Transverse colon (tissue), 4 donors: ENCODE data around the gene KCNAB2. TPM values are rescaled to one million over a fixed set of nuclear protein-coding genes. Genes with fewer than 3 reads are reported as not detected.

Experiments
- DNase-seq: peaks from one replicate; pipeline ENCODE4 v3.0.0-alpha.2; 2019
- H3K27ac ChIP-seq, 4 donors: fragments of 200-600 bp; sonication (generic); 2 replicates each; pipeline ENCODE4 v1.5.1; 2016 to 2018; ENCODE audit warnings: inconsistent platforms in 4 of 4
- H3K27me3 ChIP-seq: fragments of 200-600 bp; sonication (generic); 2 replicates; pipeline ENCODE4 v1.5.1; 2017; ENCODE audit warnings: inconsistent platforms
- H3K36me3 ChIP-seq, 4 donors: fragments of 200-600 bp; sonication (generic); 2 replicates each; pipeline ENCODE4 v1.5.1; 2017 to 2019; ENCODE audit warnings: inconsistent platforms in 4 of 4
- H3K4me1 ChIP-seq, 4 donors: fragments of 200-600 bp; sonication (generic); 2 replicates each; pipeline ENCODE4 v1.5.1; 2017 to 2020; ENCODE audit warnings: inconsistent platforms in 4 of 4
- H3K4me3 ChIP-seq, 4 donors: fragments of 200-600 bp; sonication (generic); 1 replicate in 1 of 4; 2 replicates in 3 of 4; pipeline versions ENCODE4 v1.5.1 to v1.6.1; 2017 to 2019; ENCODE audit warnings: inconsistent platforms in 4 of 4
- H3K9me3 ChIP-seq, 2 donors: fragments of 200-600 bp; sonication (generic); 2 replicates each; pipeline ENCODE4 v1.5.1; 2017 to 2019; ENCODE audit warnings: inconsistent platforms in 2 of 2
- EP300 ChIP-seq: sonication (generic); formaldehyde crosslinking; IDR thresholded peaks from one replicate; pipeline ENCODE4 v1.6.1; 2017; ENCODE audit warnings: antibody characterized with exemption, low read depth
- POLR2A ChIP-seq: fragments of 450-650 bp; IDR thresholded peaks from one replicate; pipeline ENCODE4 v1.6.1; 2016; ENCODE audit warnings: antibody characterized with exemption, mild to moderate bottlenecking, moderate library complexity
- POLR2AphosphoS5 ChIP-seq, 3 donors: sonication (generic); formaldehyde crosslinking; IDR thresholded peaks; one replicate each; pipeline ENCODE4 v1.6.1; 2016; ENCODE audit warnings: antibody characterized with exemption in 3 of 3
- WGBS, 2 donors: methylation state at CpG; one replicate each; pipeline ENCODE4 v1.1.5; 2018; ENCODE audit warnings: low coverage in 1 of 2; 5-methylcytosine and 5-hydroxymethylcytosine counted together
- in situ Hi-C, 4 donors: fragments of 200-750 bp; cut with MboI; loops; one replicate each; pipeline versions ENCODE4 v1.15.0 to v1.15.1; 2017; ENCODE audit warnings: low sequenced_read_pairs in 3 of 4, low pct_ligation_motif_present in 1 of 4, low pct_unique_long_range_greater_than_20kb in 1 of 4
- intact Hi-C: fragments of 100-400 bp; cut with DNase I; formaldehyde crosslinking; loops from one replicate; pipeline ENCODE4 v1.15.1; 2023; ENCODE audit warnings: low total_unique reads
- total RNA-seq, 4 donors: library from RNA; depleted of rRNA; stranded (reverse); fragments of >200 nt; gene quantifications; one replicate each; pipeline ENCODE4 v1.1.0, GENCODE V29; 2016
- TF ChIP-seq, protein P1 (sequence below), 5 experiments: fragments of 200-600 bp in 3 of 5; fragments of 450-650 bp in 2 of 5; sonication (generic) in 3 of 5; IDR thresholded peaks; 1 replicate in 2 of 5; 2 replicates in 3 of 5; pipeline ENCODE4 v1.5.1; 2016 to 2017; ENCODE audit warnings: antibody characterized with exemption in 5 of 5, inconsistent platforms in 3 of 5, mild to moderate bottlenecking in 2 of 5, moderate library complexity in 1 of 5

Gene KCNAB2
- total RNA-seq, 4 donors from 2014 or later = 1.00 to 25.4 (median 7.9) TPM

DNA sequence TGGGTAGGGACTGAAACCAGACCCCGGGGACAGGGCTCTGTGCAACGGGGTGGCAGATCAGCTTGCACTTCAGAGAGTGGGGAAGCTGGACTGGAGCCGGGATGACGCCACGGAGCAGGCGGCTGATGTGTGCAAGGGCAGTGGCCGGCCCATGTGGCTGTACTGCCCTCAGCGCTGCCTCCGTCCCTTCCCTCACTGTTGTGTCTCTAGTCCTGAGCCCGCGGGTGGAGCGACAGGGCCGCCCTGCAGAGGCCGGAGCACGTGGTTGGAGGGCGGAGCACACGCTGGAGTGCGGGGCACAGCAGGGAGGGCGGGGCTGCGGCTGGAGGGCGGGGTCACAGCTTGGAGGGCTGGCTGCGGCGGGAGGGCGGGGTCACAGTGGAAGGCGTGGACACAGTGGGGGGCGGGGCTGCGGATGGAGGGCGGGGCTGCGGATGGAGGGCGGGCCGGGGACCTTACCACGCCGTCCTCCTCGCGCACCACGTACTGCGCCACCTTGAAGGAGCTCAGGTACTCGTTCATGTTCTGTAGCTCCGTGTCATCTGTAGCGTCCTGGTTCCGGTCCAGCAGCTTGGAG is 82.0 kb downstream of the KCNAB2 start:
- in situ Hi-C loops = no loop called here
- TF ChIP-seq, protein P1, sequence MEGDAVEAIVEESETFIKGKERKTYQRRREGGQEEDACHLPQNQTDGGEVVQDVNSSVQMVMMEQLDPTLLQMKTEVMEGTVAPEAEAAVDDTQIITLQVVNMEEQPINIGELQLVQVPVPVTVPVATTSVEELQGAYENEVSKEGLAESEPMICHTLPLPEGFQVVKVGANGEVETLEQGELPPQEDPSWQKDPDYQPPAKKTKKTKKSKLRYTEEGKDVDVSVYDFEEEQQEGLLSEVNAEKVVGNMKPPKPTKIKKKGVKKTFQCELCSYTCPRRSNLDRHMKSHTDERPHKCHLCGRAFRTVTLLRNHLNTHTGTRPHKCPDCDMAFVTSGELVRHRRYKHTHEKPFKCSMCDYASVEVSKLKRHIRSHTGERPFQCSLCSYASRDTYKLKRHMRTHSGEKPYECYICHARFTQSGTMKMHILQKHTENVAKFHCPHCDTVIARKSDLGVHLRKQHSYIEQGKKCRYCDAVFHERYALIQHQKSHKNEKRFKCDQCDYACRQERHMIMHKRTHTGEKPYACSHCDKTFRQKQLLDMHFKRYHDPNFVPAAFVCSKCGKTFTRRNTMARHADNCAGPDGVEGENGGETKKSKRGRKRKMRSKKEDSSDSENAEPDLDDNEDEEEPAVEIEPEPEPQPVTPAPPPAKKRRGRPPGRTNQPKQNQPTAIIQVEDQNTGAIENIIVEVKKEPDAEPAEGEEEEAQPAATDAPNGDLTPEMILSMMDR (IDR thresholded peaks at IDR 0.05) = no peak
- TF ChIP-seq POLR2AphosphoS5 (IDR thresholded peaks at IDR 0.05) (no peak), POLR2A (no peak), EP300 (no peak)
- no peak overlapping the region for H3K4me3 ChIP-seq

DNA sequence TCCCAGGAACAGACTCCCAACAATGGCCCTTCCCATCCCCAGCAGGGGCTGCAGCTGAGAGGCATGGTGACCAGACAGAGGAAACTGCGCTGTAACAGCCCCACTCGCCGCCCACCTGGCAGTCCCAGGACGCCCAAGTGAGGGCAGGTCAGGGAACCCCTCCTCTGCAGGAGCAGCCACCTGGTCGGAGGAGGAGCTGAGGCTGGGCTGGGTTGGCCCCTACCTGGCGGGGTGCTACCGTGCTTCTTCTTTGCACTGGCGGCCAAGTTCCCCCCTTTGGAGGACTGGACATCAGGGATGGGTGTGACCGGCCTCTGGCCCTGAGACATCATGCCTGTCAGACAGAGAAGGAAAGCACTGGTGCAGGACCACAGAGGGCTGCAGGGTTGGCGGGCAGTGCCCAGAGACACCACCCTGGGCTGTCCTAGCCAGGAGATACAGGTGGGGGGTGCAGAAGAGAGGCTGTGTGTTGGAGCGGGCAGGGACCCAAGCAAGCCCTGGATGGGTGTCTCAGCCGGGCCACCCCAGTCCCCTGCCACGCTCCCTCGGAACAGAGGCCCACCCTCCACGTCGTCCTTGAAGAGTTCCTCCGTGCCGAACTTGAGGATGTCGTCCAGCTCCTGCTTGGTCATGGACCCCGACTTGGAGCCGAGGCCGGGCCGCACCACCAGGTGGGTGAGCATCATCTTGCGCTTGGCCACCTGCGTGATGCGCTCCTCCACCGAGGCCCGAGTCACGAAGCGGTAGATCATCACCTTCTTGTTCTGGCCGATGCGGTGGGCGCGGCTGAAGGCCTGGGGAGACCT is 82.8 kb downstream of the KCNAB2 start:
- no peak overlapping the region for H3K27ac ChIP-seq
- H3K27me3 ChIP-seq = no peaks in the 10 kb centered on the region
- H3K4me3 ChIP-seq = no peak overlapping the region
- H3K4me1 ChIP-seq = peaks cover 0 to 9% (median 7%) of the 10 kb centered on the region in 4 donors
- WGBS, 2 donors = 95% methylated on average over 27 of the region's 34 CpGs; no CpG with 5 or more reads in 1 of the 2 donors
- in situ Hi-C loops = no loop called here
- no peaks in the 10 kb centered on the region for H3K36me3 ChIP-seq
- no peaks in the 10 kb centered on the region for H3K9me3 ChIP-seq
- TF ChIP-seq POLR2A (no peak), POLR2AphosphoS5 (IDR thresholded peaks at IDR 0.05) (no peak), EP300 (no peak)
- TF ChIP-seq, protein P1 (IDR thresholded peaks at IDR 0.05) = no peak
- DNase-seq = no peak
- intact Hi-C loops = no loop called here

More for the DNA sequence above, 82.0 kb downstream of the KCNAB2 start:
- no peaks in the 10 kb centered on the region for H3K9me3 ChIP-seq
- H3K36me3 ChIP-seq = no peaks in the 10 kb centered on the region
- no peaks in the 10 kb centered on the region for H3K27me3 ChIP-seq
- no peak overlapping the region for H3K27ac ChIP-seq
- DNase-seq = peak; percentile 77
- WGBS, 2 donors = 43% methylated on average over 26 of the region's 41 CpGs; no CpG with 5 or more reads in 1 of the 2 donors
- H3K4me1 ChIP-seq = peaks cover 0 to 9% (median 7%) of the 10 kb centered on the region in 4 donors
- intact Hi-C loops = no loop called here

DNA sequence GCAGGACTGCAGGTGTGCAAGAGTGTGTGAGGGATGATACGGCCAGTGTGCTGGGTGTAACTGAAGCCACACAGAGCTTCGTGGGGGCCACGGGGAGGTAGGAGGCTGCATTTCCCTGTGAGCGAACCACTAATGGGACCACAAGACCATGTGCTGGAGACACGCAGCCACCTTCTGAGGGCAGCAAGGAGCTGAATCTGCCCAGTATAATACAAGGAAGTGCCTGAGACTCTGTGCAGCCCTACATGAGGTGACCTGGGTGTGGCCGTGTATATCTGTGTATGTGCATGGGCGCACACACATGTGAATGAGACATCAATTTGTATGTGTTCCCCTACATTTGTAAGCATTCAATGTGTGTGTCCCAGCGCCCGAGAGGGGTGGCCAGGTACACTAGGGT is 83.6 kb downstream of the KCNAB2 start:
- Histone ChIP-seq H3K27me3 (no peaks in the 10 kb centered on the region), H3K27ac (no peak overlapping the region), H3K4me1 (peaks cover 0 to 9% (median 7%) of the 10 kb centered on the region in 4 donors), H3K9me3 (no peaks in the 10 kb centered on the region), H3K4me3 (no peak overlapping the region), H3K36me3 (no peaks in the 10 kb centered on the region)
- no peak for TF ChIP-seq POLR2A
- TF ChIP-seq, protein P1 (IDR thresholded peaks at IDR 0.05) = no peak
- TF ChIP-seq POLR2AphosphoS5 (IDR thresholded peaks at IDR 0.05) = no peak
- intact Hi-C loops (no loop called here), in situ Hi-C loops (no loop called here)
- DNase-seq = no peak
- WGBS, 2 donors = 42 to 70% methylated on average over 2 to 9 of the region's 9 CpGs

DNA sequence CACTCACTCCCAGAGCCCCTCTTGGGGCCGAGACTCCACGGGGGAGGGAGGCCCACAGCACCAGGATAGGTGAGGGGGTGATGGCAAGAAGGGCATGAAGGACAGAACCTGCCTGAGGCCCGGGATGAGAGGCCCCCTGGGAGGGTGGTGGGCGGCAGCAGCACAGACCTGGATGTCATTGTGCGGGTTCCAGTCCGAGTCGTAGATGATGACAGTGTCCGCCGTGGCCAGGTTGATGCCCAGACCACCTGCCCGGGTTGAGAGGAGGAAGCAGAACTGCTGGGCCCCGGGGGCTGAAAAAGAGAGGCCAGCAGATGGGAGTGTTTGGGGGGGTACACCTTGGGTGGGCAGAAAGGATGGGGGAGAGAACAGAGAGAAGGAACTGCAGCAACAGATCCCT is 84.3 kb downstream of the KCNAB2 start:
- in situ Hi-C loops = no loop called here
- no peak for TF ChIP-seq EP300
- TF ChIP-seq POLR2A = no peak
- TF ChIP-seq, protein P1 (IDR thresholded peaks at IDR 0.05) = no peak
- no peak for TF ChIP-seq POLR2AphosphoS5 (IDR thresholded peaks at IDR 0.05)
- WGBS, 2 donors = 77% methylated on average over 11 of the region's 11 CpGs; no CpG with 5 or more reads in 1 of the 2 donors
- H3K36me3 ChIP-seq = no peaks in the 10 kb centered on the region
- no peak for DNase-seq
- intact Hi-C loops = no loop called here
- no peak overlapping the region for H3K27ac ChIP-seq
- no peak overlapping the region for H3K4me3 ChIP-seq
- no peaks in the 10 kb centered on the region for H3K9me3 ChIP-seq
- H3K4me1 ChIP-seq = peaks cover 0 to 9% (median 7%) of the 10 kb centered on the region in 4 donors
- no peaks in the 10 kb centered on the region for H3K27me3 ChIP-seq
